ENCODE data around the gene PANK4. TPM values are rescaled to one million over a fixed set of nuclear protein-coding genes. Genes with fewer than 3 reads are reported as not detected.
A peak's percentile ranks its signal among the peaks of the same experiment; 100 is the strongest.

The PANK4 gene
- total RNA-seq, 2 donors from 2014 or later: 13.7 to 31.3 TPM

DNA sequence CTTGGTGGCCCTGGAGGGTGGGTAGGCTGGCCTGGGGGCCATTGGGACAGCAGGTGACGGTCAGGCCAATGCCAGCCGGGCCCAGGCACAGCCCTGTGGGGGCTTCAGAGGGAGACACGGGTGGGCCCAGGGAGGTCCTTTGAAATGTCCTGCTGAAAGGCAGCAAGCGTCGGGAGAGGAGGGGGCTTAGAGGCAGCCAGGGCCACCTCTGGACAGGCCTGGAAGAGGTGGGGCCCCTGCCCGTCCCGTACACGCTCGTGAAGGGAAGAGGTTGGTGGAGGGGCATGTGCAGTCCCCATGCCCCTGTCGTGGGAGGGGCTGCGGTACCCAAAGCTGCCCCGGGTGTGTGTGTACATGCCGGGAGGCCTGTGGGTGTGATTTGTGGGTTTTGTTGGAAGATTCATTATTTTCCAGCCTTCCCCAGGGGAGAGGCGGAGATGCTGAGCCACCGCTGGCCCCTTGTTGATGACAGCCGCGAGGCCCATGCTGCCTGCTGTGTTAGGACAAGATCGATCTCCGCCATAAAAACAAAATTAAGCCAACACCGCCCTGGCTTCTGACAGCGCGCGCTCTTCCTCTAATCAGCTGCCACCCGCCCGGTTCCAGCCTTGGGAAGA lies 53.7 kb downstream of the PANK4 start:
- no peak for DNase-seq
- Histone ChIP-seq H3K27me3 (no peaks in the 10 kb centered on the region), H3K36me3 (replicated peaks in 1 of 2; ENCODE audit: insufficient read depth in 1 of 2, low read depth in 2 of 2) (no peaks in the 10 kb centered on the region), H3K4me1 (no peaks in the 10 kb centered on the region), H3K27ac (no peak overlapping the region), H3K9me3 (no peaks in the 10 kb centered on the region), H3K4me3 (no peak overlapping the region)
- WGBS, 2 donors: 60 to 61% methylated on average over 22 to 23 of the region's 25 CpGs
- no peak for ATAC-seq
- TF ChIP-seq POLR2A (IDR thresholded peaks at IDR 0.05): no peak
- TF ChIP-seq, protein P1, sequence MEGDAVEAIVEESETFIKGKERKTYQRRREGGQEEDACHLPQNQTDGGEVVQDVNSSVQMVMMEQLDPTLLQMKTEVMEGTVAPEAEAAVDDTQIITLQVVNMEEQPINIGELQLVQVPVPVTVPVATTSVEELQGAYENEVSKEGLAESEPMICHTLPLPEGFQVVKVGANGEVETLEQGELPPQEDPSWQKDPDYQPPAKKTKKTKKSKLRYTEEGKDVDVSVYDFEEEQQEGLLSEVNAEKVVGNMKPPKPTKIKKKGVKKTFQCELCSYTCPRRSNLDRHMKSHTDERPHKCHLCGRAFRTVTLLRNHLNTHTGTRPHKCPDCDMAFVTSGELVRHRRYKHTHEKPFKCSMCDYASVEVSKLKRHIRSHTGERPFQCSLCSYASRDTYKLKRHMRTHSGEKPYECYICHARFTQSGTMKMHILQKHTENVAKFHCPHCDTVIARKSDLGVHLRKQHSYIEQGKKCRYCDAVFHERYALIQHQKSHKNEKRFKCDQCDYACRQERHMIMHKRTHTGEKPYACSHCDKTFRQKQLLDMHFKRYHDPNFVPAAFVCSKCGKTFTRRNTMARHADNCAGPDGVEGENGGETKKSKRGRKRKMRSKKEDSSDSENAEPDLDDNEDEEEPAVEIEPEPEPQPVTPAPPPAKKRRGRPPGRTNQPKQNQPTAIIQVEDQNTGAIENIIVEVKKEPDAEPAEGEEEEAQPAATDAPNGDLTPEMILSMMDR (IDR thresholded peaks at IDR 0.05): no peak
- intact Hi-C loops (cut with DNase I): no loop called here

DNA sequence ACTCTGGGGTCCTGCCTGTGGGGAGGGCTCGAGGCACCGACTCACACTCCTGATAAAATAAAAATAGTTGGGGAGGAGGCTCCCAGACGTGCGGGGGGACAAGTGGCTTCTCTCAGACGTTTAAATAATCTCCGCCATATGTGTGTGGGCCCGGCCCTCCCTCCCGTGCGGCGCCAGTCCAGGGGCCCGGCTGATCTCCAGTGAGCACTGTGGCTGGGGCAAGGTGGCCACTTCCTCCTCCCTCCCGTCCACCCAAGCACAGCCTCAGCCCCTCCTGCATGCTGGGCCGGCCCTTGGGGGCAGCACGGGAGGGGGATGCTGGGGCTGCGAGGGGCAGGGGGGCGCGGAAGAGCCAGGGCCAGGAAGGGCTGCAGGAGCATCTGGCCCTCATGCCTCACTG lies 54.3 kb downstream of the PANK4 start:
- H3K9me3 ChIP-seq: no peaks in the 10 kb centered on the region
- H3K36me3 ChIP-seq (replicated peaks in 1 of 2; ENCODE audit: insufficient read depth in 1 of 2, low read depth in 2 of 2): no peaks in the 10 kb centered on the region
- H3K4me1 ChIP-seq: no peaks in the 10 kb centered on the region
- DNase-seq: no peak
- intact Hi-C loops (cut with DNase I): no loop called here
- H3K27ac ChIP-seq: no peak overlapping the region
- H3K4me3 ChIP-seq: no peak overlapping the region
- 28 to 43% methylated on average over 12 to 17 of the region's 17 CpGs for WGBS, 2 donors
- TF ChIP-seq, protein P1 (IDR thresholded peaks at IDR 0.05): no peak
- TF ChIP-seq POLR2A (IDR thresholded peaks at IDR 0.05): no peak
- ATAC-seq: no peak
- H3K27me3 ChIP-seq: no peaks in the 10 kb centered on the region

DNA sequence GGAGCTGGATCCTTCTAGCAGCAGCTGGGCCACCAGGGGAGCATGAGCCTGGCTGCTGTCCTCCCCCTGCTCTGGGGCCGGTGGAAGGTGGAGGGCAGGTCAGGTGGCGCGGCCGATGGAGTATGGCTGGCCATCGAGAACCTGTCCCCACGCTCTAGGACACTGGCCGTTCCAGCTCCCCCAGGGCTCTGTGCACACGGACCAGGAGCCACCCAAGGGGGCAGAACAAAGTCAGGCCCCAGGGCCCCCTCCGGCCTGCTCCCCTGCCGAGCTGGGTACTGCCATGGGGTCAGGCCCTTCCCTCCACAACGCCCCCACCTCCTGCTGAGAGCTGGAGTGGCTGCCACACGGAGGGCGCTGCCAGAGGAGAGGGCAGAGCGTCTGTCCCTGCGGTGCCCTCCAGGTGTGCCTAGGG lies 54.8 kb downstream of the PANK4 start:
- peaks cover 0 to 4% of the 10 kb centered on the region in 2 donors for H3K27me3 ChIP-seq
- intact Hi-C loops (cut with DNase I): no loop called here
- no peaks in the 10 kb centered on the region for H3K4me1 ChIP-seq
- no peak overlapping the region for H3K27ac ChIP-seq
- H3K36me3 ChIP-seq (replicated peaks in 1 of 2; ENCODE audit: insufficient read depth in 1 of 2, low read depth in 2 of 2): no peaks in the 10 kb centered on the region
- no peak for TF ChIP-seq POLR2A (IDR thresholded peaks at IDR 0.05)
- TF ChIP-seq, protein P1 (IDR thresholded peaks at IDR 0.05): no peak
- DNase-seq (peak in 3 of 4 donors; percentile 26 to 46 (median 37)), ATAC-seq (peak; percentile 5)
- H3K9me3 ChIP-seq: no peaks in the 10 kb centered on the region
- WGBS, 2 donors: 60 to 78% methylated on average over 6 to 13 of the region's 15 CpGs
- no peak overlapping the region for H3K4me3 ChIP-seq

DNA sequence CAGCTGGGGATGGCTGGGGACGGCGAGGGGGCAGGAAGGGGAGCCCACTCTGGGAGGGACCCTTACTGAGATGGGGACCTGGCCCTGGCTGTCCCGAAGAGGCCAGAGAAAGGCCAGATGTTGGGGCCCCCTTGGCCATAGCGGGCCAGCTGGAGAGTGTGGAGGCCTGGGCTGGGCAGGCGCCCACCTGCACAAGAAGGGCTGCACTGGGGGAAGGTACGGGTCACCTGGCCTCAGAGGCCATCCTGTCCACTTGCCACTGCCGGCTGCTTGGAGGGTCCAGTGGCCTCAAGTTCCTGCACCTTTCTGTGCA lies 55.3 kb downstream of the PANK4 start:
- Histone ChIP-seq H3K27me3 (peaks cover 0 to 4% of the 10 kb centered on the region in 2 donors), H3K4me3 (no peak overlapping the region), H3K9me3 (no peaks in the 10 kb centered on the region), H3K27ac (no peak overlapping the region), H3K36me3 (replicated peaks in 1 of 2; ENCODE audit: insufficient read depth in 1 of 2, low read depth in 2 of 2) (no peaks in the 10 kb centered on the region), H3K4me1 (no peaks in the 10 kb centered on the region)
- TF ChIP-seq, protein P1 (IDR thresholded peaks at IDR 0.05): no peak
- TF ChIP-seq POLR2A (IDR thresholded peaks at IDR 0.05): no peak
- DNase-seq (no peak), ATAC-seq (no peak)
- 67 to 70% methylated on average over 4 to 7 of the region's 7 CpGs for WGBS, 2 donors
- intact Hi-C loops (cut with DNase I): no loop called here

All from body of pancreas (tissue), 4 donors.